ENCODE results near the gene LIX1L.

DNA sequence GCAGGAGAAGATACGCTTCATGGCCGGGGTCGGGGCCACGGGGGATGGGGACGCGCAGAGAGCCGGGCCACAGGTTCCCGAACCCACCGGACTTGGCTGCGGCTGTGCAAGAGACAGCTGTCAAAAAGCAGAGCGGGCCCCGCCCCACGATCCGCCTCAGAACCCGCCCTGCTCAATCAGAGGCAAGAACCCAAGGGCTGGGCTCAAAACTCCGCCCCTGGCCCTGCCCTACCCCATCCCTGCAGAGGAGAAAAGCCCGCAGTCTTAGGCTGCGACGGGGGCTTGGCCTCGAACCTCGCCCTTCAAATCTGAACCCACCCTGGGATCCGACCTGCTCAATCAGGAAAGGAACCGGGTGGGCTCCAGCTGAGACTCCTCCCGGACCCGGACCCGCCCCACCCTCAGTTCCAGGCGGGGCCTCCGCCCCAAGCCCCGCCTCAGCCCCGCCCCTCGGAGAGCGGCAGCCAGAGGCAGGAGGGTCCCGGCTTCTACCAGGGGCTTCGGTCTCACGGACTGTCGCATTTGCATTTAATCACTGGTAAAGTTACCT lies 72.0 kb downstream of the LIX1L start, which contains the start of gene ANKRD35:
- TF ChIP-seq, protein P1, sequence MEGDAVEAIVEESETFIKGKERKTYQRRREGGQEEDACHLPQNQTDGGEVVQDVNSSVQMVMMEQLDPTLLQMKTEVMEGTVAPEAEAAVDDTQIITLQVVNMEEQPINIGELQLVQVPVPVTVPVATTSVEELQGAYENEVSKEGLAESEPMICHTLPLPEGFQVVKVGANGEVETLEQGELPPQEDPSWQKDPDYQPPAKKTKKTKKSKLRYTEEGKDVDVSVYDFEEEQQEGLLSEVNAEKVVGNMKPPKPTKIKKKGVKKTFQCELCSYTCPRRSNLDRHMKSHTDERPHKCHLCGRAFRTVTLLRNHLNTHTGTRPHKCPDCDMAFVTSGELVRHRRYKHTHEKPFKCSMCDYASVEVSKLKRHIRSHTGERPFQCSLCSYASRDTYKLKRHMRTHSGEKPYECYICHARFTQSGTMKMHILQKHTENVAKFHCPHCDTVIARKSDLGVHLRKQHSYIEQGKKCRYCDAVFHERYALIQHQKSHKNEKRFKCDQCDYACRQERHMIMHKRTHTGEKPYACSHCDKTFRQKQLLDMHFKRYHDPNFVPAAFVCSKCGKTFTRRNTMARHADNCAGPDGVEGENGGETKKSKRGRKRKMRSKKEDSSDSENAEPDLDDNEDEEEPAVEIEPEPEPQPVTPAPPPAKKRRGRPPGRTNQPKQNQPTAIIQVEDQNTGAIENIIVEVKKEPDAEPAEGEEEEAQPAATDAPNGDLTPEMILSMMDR (CRISPR knock-in tag; IDR thresholded peaks at IDR 0.05) = no peak
- TF ChIP-seq, protein P2, sequence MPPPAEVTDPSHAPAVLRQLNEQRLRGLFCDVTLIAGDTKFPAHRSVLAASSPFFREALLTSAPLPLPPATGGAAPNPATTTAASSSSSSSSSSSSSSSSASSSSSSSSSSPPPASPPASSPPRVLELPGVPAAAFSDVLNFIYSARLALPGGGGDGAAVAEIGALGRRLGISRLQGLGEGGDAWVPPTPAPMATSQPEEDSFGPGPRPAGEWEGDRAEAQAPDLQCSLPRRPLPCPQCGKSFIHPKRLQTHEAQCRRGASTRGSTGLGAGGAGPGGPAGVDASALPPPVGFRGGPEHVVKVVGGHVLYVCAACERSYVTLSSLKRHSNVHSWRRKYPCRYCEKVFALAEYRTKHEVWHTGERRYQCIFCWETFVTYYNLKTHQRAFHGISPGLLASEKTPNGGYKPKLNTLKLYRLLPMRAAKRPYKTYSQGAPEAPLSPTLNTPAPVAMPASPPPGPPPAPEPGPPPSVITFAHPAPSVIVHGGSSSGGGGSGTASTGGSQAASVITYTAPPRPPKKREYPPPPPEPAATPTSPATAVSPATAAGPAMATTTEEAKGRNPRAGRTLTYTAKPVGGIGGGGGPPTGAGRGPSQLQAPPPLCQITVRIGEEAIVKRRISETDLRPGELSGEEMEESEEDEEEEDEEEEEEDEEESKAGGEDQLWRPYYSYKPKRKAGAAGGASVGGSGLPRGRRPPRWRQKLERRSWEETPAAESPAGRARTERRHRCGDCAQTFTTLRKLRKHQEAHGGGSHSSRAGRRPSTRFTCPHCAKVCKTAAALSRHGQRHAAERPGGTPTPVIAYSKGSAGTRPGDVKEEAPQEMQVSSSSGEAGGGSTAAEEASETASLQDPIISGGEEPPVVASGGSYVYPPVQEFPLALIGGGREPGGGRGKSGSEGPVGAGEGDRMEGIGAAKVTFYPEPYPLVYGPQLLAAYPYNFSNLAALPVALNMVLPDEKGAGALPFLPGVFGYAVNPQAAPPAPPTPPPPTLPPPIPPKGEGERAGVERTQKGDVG (CRISPR knock-in tag; IDR thresholded peaks at IDR 0.05; ENCODE audit: borderline replicate concordance) = no peak
- TF ChIP-seq ZNF274 (CRISPR knock-in tag; IDR thresholded peaks at IDR 0.05) = no peak
- TF ChIP-seq, protein P3, sequence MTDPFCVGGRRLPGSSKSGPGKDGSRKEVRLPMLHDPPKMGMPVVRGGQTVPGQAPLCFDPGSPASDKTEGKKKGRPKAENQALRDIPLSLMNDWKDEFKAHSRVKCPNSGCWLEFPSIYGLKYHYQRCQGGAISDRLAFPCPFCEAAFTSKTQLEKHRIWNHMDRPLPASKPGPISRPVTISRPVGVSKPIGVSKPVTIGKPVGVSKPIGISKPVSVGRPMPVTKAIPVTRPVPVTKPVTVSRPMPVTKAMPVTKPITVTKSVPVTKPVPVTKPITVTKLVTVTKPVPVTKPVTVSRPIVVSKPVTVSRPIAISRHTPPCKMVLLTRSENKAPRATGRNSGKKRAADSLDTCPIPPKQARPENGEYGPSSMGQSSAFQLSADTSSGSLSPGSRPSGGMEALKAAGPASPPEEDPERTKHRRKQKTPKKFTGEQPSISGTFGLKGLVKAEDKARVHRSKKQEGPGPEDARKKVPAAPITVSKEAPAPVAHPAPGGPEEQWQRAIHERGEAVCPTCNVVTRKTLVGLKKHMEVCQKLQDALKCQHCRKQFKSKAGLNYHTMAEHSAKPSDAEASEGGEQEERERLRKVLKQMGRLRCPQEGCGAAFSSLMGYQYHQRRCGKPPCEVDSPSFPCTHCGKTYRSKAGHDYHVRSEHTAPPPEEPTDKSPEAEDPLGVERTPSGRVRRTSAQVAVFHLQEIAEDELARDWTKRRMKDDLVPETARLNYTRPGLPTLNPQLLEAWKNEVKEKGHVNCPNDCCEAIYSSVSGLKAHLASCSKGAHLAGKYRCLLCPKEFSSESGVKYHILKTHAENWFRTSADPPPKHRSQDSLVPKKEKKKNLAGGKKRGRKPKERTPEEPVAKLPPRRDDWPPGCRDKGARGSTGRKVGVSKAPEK (CRISPR knock-in tag; IDR thresholded peaks at IDR 0.05; ENCODE audit: borderline replicate concordance) = no peak
- no peak for TF ChIP-seq ZBTB8A (CRISPR knock-in tag; IDR thresholded peaks at IDR 0.05; ENCODE audit: borderline replicate concordance, low read depth)
- TF ChIP-seq CHD2 (IDR thresholded peaks at IDR 0.05; ENCODE audit: low read depth, low read length) = no peak
- TF ChIP-seq, protein P4, sequence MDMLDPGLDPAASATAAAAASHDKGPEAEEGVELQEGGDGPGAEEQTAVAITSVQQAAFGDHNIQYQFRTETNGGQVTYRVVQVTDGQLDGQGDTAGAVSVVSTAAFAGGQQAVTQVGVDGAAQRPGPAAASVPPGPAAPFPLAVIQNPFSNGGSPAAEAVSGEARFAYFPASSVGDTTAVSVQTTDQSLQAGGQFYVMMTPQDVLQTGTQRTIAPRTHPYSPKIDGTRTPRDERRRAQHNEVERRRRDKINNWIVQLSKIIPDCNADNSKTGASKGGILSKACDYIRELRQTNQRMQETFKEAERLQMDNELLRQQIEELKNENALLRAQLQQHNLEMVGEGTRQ (IDR thresholded peaks at IDR 0.05; ENCODE audit: low read depth, low read length) = no peak
- TF ChIP-seq, protein P4 (CRISPR knock-in tag; IDR thresholded peaks at IDR 0.05; ENCODE audit: borderline replicate concordance) = no peak
- TF ChIP-seq SUZ12 (IDR thresholded peaks at IDR 0.05; ENCODE audit: low read depth, low read length) = no peak
- TF ChIP-seq GABPB1 (CRISPR knock-in tag; IDR thresholded peaks at IDR 0.05) = no peak

Data from HepG2 (cell line).